Osteocyte (in vitro differentiated cells): ENCODE results near the gene NFIA. TPM values are rescaled to one million over a fixed set of nuclear protein-coding genes. Genes with fewer than 3 reads are reported as not detected.

Experiments used
- DNase-seq: peaks from one replicate; pipeline ENCODE4 v3.0.0; 2021; ENCODE audit warnings: mixed read lengths; ENCODE audit not compliant: unreplicated experiment; ENCODE audit errors: extremely low spot score
- H3K27ac Mint-ChIP-seq: one replicate; pipeline ENCODE4 v1.8.0; 2021; ENCODE audit warnings: mild to moderate bottlenecking, mixed read lengths; ENCODE audit not compliant: unreplicated experiment
- H3K27me3 Mint-ChIP-seq: one replicate; pipeline ENCODE4 v1.8.0; 2021; ENCODE audit warnings: mixed read lengths; ENCODE audit not compliant: unreplicated experiment
- H3K36me3 Mint-ChIP-seq: one replicate; pipeline ENCODE4 v1.8.0; 2021; ENCODE audit warnings: mixed read lengths; ENCODE audit not compliant: unreplicated experiment
- H3K4me1 Mint-ChIP-seq: one replicate; pipeline ENCODE4 v1.8.0; 2021; ENCODE audit warnings: mixed read lengths; ENCODE audit not compliant: unreplicated experiment
- H3K4me3 Mint-ChIP-seq: one replicate; pipeline ENCODE4 v1.8.0; 2021; ENCODE audit warnings: mild to moderate bottlenecking, moderate library complexity, mixed read lengths; ENCODE audit not compliant: unreplicated experiment
- H3K9me3 Mint-ChIP-seq: one replicate; pipeline ENCODE4 v1.8.0; 2021; ENCODE audit warnings: mixed read lengths; ENCODE audit not compliant: unreplicated experiment
- total RNA-seq: library from RNA; stranded (reverse); gene quantifications from 2 replicates; pipeline ENCODE4 v1.2.1, GENCODE V29; 2021
- TF ChIP-seq, protein P1 (sequence below): fragments of 200-600 bp; sonication (generic); IDR thresholded peaks from 2 replicates; pipeline ENCODE4 v1.5.0; 2021; ENCODE audit warnings: antibody characterized with exemption, mild to moderate bottlenecking, moderate library complexity

NFIA gene
- total RNA-seq, 1 donor from 2014 or later = 46.7 TPM

DNA sequence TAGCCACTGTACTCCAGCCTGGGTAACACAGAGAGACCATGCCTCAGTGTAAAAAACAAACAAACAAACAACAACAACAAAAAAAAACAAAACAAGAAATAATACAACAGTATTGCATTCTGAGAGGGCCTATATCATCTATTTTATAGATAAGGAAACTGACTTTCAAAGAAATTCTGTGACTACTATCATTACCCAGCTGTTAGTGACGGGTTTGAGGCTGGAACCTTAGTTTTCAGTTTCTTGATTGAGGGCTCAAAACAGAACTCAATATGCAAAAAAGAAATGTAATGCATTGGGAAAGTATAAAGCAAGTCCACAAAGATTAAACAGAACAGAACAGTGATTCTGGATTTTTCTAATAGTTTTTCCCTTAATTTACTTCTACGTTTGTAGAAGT, 149.4 kb downstream of the NFIA start:
- no peaks in the 10 kb centered on the region for H3K9me3 Mint-ChIP-seq
- H3K4me1 Mint-ChIP-seq = peaks cover 1% of the 10 kb centered on the region
- no peak overlapping the region for H3K27ac Mint-ChIP-seq
- no peak for DNase-seq
- TF ChIP-seq, protein P1, sequence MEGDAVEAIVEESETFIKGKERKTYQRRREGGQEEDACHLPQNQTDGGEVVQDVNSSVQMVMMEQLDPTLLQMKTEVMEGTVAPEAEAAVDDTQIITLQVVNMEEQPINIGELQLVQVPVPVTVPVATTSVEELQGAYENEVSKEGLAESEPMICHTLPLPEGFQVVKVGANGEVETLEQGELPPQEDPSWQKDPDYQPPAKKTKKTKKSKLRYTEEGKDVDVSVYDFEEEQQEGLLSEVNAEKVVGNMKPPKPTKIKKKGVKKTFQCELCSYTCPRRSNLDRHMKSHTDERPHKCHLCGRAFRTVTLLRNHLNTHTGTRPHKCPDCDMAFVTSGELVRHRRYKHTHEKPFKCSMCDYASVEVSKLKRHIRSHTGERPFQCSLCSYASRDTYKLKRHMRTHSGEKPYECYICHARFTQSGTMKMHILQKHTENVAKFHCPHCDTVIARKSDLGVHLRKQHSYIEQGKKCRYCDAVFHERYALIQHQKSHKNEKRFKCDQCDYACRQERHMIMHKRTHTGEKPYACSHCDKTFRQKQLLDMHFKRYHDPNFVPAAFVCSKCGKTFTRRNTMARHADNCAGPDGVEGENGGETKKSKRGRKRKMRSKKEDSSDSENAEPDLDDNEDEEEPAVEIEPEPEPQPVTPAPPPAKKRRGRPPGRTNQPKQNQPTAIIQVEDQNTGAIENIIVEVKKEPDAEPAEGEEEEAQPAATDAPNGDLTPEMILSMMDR = no peak
- no peaks in the 10 kb centered on the region for H3K27me3 Mint-ChIP-seq
- H3K36me3 Mint-ChIP-seq = peaks cover 3% of the 10 kb centered on the region
- no peak overlapping the region for H3K4me3 Mint-ChIP-seq

DNA sequence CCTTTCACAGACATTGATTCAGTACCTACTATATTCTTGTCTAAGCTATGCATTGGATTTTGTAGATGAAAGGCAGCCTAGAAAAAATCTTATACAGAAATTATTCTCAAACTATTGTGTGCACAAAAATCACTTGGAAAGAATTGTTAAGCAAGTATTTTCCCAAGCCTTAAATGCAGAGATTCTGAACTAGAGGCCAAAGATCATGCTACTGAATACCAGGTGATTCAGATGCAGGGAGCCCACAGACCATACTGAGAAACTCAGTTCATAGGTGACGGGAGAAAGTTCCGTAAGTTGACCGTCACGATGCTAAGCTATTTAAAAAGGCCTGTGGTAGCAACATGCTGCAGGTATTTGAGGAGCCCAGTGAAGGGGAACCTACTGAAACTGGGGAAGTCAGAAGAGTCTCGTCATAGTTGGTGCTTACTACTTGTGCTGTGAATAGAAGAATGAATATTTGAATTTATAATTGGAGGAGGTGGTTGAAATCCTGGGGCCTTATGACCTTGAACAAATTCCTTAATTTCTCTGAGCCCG, 150.8 kb downstream of the NFIA start:
- Mint-ChIP-seq H3K4me3 (no peak overlapping the region), H3K27me3 (no peaks in the 10 kb centered on the region), H3K27ac (no peak overlapping the region), H3K36me3 (peaks cover 3% of the 10 kb centered on the region), H3K4me1 (peaks cover 1% of the 10 kb centered on the region), H3K9me3 (no peaks in the 10 kb centered on the region)
- no peak for DNase-seq
- TF ChIP-seq, protein P1 = no peak

DNA sequence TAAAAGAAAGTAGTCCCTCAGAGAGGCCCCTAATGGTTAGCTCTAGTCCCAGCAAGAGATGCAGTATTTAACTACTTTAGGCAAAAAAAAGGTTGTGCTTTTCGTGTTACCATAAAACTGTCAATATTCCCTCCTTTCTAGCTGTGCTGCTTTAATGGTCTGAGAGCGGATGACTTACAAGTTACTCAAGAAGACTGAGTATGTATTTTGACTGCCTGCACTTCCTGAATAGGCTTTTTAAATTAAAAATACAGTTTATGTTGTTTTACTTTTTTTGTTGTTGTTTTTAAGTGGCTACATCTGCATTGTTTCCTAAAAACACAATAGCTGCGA, 152.2 kb downstream of the NFIA start:
- Mint-ChIP-seq H3K4me1 (peaks cover 1% of the 10 kb centered on the region), H3K9me3 (no peaks in the 10 kb centered on the region), H3K27me3 (no peaks in the 10 kb centered on the region), H3K27ac (no peak overlapping the region), H3K36me3 (peaks cover 3% of the 10 kb centered on the region), H3K4me3 (no peak overlapping the region)
- TF ChIP-seq, protein P1 = no peak
- DNase-seq = no peak

DNA sequence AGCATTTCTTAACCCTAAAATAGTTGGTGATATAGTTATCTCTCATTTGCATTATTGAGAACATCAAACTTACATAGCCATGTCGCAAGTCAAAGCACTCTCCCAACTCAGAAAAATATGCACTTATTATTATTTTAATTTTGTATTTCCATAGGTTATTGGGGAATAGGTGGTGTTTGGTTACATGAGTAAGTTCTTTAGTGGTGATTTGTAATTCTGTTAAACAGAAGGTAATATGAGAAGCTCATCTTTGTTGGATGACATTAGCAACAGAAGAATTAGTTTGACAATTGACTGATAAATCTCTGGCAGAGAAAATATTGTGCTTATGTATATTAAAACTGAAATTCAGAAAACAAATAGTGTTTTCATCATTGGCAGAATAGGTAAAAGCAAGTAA, 154.8 kb downstream of the NFIA start:
- Mint-ChIP-seq H3K4me3 (no peak overlapping the region), H3K4me1 (peaks cover 2% of the 10 kb centered on the region), H3K27me3 (no peaks in the 10 kb centered on the region), H3K36me3 (peaks cover 3% of the 10 kb centered on the region), H3K27ac (no peak overlapping the region), H3K9me3 (no peaks in the 10 kb centered on the region)
- DNase-seq = no peak
- TF ChIP-seq, protein P1 = no peak

DNA sequence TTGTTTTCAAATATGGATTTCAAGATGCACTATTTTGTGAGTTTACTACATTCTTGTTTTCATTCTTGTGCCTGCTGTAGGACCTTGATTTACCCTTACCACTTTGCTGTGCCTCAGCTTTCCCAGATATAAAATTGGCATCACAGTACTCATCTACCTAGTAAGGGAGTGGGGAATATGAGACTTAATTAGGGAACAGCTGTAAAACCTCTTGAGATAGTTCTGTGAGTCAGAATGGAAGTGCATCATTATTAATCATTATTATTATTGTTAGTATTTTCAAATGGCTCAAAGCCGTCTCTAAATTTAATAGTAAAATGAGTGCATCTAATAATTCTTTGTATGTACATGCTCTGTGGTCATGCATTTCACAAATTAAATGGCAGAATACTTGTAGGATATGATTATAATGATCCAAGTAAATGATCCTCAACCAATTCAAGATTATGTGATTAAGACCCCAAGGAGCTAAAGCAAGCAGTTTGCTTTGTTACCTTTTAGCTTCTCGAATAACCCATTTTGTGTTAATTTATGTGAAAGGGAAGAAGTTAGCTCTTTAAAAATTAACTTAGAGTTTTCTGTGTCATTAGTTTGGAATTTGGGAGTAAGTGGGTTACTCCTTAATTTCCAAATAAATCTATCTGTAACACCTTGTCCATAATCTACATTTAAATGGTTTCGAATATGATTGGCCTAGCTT, 155.4 kb downstream of the NFIA start:
- Mint-ChIP-seq H3K9me3 (no peaks in the 10 kb centered on the region), H3K4me3 (no peak overlapping the region), H3K4me1 (peaks cover 7% of the 10 kb centered on the region), H3K27ac (no peak overlapping the region), H3K36me3 (peaks cover 3% of the 10 kb centered on the region), H3K27me3 (no peaks in the 10 kb centered on the region)
- no peak for DNase-seq
- TF ChIP-seq, protein P1 = no peak
